Medulla oblongata (tissue), 1 donor: Measurements from ENCODE around the gene BPIFB2.
"Not testable (repeated sequence)": the region's sequence is repeated elsewhere in the genome, so short reads cannot be mapped to it uniquely, and the experiment has no call there.

Experiments
- DNase-seq: peaks from one replicate; pipeline ENCODE4 v3.0.0-alpha.2; 2015; ENCODE audit errors: extremely low spot score

The BPIFB2 gene

DNA sequence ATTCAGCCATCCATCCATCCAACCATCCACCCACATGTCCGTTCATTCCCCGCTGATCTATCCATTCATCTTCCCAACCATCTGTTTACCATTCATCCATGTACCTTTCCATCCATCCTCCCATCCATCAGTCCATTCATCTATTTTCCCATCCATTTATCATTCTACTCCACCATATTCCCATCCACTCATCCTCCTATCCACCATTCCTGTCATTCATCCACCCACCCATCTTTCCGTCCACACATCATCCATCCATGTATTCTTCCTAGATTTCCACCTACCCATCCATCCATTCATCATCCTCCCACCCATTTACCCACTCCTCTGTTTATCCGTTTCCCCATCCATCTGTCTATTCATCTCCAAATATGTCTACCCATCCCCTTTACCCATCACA, 30.7 kb downstream of the BPIFB2 start:
- no peak for DNase-seq

DNA sequence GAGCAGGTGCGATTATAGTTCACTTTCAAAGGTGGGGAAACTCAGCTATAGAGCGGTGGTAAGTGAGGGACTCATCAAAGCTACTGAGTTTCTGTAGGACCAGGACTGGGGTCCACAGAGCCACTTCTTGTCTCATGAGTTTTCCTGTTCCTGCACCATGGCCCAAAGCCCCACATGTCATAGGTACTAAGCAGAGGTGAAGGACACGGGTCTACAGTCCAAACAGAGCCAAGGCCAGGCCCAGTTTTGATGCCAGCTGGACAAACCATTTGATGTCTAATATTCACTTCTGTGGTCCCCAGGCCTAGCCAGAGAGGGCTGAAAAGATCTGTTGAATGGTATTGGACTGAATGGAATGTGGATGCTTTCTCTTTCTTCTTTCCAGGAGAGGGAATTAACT, 34.9 kb downstream of the BPIFB2 start:
- DNase-seq: no peak

DNA sequence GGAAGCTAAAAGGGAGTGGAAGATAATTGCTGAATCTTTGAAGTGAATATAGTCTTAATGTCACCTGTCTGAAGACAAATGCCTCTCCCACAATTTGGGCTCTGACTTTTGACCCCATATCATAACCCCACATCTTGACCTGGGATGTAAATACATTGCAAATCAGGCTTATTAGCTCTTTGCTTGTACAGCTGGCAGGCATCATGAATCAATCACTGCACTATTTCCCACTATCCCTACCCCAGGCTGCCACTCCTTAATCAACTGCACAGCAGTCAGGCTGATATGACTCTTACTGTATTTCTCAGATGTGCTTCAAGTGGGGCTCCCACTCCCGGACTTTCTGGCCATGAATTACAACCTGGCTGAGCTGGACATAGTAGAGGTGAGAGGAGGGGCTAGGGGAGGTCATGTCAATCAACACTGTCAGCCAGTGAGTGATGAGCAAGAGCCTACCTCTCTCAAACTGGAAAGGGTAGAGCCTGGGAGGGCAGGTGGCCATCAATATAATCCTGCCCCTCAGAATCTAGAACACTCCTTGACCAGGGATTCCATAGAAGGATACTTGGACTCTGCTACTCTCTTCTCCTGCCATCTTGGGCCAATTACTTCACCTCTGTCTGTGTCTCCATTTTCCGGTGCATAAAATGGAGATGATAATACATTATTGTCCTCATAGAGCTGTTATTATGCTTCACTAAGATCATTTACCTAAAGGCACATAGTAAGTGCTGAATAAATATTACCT, 35.7 kb downstream of the BPIFB2 start:
- no peak for DNase-seq

DNA sequence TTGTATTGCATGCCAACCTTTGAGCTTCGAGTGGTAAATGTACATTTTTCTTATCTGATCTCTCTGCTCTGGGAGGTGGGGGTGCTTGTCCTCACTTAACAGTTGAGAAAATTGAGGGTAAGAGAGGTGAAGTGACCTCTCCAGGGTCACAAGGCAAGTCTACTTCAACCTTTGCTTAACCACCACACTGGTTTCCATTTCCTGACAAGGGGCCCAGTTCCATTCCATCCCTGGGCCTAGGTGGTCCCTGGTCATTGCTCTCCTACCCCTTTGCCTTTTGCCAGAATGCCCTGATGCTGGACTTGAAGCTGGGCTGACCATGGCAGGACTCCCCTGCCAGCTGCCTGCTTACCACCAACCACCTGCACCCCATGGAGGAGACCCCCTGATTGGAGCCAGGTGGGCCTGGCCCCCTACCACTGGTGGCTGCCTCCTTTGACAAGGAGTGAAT, 36.3 kb downstream of the BPIFB2 start:
- DNase-seq: no peak

DNA sequence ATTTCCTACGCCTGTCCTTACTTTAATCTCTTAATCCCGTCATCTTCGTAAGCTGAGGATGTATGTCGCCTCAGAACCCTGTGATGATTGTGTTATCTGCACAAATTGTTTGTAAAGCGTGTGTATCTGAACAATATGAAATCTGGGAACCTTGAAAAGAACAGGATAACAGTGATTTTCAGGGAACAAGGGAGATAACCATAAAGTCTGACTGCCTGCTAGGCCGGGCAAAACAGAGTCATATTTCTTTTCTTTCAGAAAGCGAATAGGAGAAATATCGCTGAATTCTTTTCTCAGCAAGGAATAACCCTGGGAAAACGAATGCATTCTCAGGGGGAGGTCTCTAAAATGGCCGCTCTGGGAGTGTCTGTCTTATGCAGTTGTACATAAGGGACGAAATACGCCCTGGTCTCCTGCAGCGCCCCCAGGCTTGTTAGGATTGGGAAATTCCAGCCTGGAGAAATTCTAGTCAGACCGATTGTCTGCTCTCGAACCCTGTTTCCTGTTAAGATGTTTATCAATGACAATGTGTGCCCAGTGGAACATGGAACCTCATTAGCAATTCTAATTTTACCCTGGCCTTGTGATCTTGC, 37.7 kb downstream of the BPIFB2 start:
- not testable (repeated sequence) for DNase-seq

DNA sequence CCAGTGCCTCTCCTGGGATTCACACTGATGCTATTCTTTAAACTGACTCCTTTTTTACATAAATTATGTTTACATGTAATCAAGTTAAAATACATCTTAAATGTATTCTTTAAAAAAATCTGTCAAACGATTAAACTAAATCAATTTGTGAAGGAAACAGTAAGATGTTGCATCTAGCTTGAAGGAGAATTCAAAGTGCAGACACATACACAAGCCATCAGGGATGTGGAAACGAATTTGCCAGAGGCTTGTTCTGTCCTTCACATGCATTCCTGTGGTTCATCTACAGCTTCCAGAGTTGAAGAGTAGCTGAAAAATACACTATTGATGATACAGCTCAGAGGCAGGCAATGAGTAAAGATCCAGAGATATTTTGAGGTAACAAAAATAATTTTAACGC, 38.9 kb downstream of the BPIFB2 start:
- DNase-seq: no peak

- DNase-seq: no peak
Measured at GRCh38 chr20:33051333-33051732, 43.8 kb downstream of the BPIFB2 start.

GRCh38 chr20:33053291-33054106, 46.0 kb downstream of the BPIFB2 start, which contains the start of gene BPIFB3:
BPIFB3 (plus strand) TSS chr20:33053903; CDS start chr20:33055436, 1,533 bp downstream.
- DNase-seq: no peak

DNA sequence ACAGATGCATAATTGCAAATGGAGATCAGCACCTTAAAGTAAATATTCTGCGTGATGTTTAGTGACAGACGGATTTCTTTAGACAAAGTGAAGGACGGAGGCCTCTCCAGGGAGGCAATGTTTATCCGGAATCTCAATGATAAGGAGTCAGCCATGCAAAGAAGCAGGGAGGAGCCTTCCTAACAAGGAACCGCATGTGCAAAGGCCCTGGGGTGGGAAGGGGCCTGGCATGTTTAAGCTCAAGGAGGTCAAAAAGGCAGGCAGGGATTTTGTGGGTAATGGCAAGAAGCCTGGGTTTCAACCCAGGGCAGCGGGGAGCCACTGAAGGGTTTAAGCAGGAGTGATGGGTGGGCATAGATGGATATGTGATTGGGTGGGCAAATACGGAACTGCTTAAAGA, 46.9 kb downstream of the BPIFB2 start:
- DNase-seq: no peak

DNA sequence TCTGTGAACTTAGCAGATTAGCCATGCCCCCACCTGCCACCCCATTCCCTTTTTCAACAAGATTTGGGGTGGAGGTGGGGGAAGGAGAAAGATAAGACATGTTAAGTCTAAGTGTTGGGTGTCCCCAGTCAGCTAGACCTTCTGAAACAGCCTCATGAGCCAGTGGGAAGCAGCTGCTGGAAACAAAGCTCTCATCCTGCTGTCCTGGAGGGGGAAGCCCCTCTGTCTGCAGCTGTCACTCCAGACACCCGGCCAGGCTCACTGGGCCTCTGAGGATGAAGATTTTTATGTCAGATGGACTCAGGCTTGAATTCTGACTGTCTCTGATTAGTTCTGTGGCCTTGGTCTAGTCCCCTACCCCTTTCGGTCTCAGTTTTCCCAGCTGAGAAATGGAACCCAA, 47.3 kb downstream of the BPIFB2 start:
- DNase-seq: no peak

- DNase-seq: no peak
Measured at GRCh38 chr20:33059136-33059535, 51.6 kb downstream of the BPIFB2 start.

DNA sequence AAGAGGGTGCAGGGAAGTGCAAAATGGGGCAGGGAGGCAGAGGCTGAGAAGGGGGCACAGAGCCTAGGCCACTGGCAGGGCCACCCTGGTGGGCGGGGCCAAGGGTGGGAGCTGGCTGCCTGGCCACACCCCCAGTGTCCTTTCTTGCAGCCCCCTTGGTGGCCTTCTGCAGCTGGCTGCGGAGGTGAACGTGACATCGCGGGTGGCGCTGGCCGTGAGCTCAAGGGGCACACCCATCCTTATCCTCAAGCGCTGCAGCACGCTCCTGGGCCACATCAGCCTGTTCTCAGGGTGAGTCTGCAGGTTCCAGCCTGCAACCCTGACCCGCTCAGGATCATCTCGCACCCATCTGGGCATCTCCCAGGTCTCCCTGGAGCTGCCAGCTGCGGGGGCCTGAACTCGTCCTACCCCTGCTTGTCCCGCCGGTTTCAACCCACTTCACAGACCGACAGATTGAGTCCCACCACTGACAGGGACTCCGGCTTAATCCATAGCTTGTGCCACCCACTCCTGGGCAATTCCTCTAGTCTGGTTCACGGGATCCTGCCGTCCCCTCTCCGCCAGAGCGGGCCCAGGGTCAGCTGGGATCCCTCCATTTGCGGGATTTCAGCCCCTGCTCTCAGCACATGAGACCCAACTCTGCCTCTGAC, 52.4 kb downstream of the BPIFB2 start:
- no peak for DNase-seq

GRCh38 chr20:33061658-33062028, 54.1 kb downstream of the BPIFB2 start:
- no peak for DNase-seq

GRCh38 chr20:33062105-33062824, 54.8 kb downstream of the BPIFB2 start:
- no peak for DNase-seq

DNA sequence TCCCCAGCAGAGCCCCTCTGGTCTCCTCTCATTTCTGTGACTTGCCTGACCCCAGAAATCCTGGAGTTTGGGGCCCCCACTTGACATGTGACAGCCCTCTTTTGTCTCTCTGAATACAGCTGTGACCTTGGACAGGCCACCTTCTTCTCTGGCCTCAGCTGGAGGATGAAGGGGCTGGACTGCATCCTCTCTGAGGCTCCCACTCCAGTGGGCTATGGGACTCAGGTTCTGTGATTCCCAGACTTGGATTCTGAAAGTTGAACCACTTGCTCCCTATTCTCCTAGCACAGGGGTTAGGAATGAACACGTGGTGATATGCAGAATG, 55.3 kb downstream of the BPIFB2 start:
- DNase-seq: no peak

DNA sequence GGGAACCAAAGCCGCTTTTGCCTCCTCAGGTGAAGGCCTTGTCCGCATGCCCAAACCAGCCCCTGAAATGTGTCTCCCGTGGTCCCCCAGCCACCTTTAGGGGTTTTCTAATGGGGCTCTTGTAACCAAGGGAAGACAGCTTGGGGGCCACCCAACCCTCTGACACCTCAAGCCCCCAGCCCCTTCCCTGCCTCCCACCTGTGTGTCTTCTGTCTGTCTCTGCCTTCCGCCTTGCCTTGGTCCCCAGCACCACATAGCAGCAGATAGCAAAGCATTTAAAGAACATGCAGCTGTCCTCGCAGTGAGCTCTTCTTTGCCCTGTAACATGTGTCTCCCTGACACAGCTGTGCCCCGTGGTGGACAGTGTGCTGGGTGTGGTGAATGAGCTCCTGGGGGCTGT, 55.8 kb downstream of the BPIFB2 start:
- DNase-seq: no peak

- DNase-seq: no peak
Measured at GRCh38 chr20:33064572-33065287, 57.2 kb downstream of the BPIFB2 start.

DNA sequence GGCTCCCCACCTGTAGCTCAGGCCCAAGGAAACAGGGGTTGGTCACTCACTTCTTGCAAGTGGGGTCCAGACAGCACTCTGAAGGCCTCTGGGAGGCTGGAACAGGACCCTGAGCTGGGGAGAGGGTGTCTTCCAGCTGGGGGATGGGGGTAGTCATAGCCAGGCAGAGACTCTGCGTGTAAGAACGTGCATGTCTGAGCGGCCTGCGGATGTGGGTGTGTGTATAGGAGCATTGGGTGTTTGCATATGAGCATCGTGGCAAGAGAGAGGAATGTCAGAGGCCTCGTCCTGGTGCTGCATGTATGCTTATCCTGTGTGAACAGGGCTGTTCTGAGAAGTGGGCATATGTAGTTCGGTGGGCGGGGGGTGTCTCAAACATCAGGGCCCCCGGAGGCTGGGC, 58.3 kb downstream of the BPIFB2 start:
- no peak for DNase-seq

GRCh38 chr20:33067806-33068205, 60.3 kb downstream of the BPIFB2 start:
- DNase-seq: no peak

DNA sequence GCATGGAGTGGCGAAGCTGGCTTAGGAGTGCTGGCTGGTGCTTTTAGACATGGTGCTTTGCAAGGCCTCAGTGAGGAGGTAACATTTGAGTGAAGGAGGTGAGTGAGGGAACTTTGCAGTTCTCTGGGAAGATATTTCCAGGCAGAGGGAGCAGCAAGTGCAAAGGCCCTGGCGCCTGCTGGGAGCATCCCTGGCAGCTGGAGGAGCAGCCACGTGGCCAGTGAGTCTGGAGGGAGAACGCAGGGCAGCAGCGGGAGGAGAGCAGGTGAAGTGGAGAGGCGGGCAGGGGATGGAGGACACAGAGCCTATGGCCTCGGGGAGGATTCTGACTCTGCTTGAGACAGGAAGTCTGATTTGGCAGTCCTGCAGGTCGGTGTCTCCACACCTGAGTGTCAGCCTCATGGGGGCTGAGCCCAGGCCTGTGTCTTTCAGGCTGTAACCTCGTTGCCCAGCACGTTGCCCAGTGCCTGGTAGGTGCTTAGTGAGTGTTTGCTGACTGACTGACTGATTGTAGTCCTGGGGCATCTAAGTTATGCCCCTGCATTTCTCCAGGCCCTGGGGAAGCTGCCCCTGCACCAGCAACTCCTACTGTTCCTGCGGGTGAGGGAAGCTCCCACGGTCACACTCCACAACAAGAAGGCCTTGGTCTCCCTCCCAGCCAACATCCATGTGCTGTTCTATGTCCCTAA, 60.9 kb downstream of the BPIFB2 start:
- no peak for DNase-seq
